DOHH2 (cell line): ENCODE results near the gene ANO8.

Experiments
- H3F3A ChIP-seq: fragments of 200-600 bp; sonication (generic), shearing (Covaris generic); 2 replicates; pipeline ENCODE4 v1.6.0; 2016; ENCODE audit warnings: antibody characterized with exemption, mild to moderate bottlenecking; ENCODE audit not compliant: control insufficient read depth, insufficient read depth
- H3K27ac ChIP-seq: fragments of 200-600 bp; sonication (generic); 2 replicates; pipeline ENCODE4 v1.5.1; 2014; ENCODE audit warnings: low read depth, mild to moderate bottlenecking, low read length, moderate library complexity
- H3K27me3 ChIP-seq: fragments of 200-600 bp; sonication (generic); 2 replicates; pipeline ENCODE4 v1.6.1; 2014; ENCODE audit warnings: mild to moderate bottlenecking, low read length, mixed read lengths; ENCODE audit not compliant: control insufficient read depth
- H3K36me3 ChIP-seq: fragments of 200-600 bp; sonication (generic); 2 replicates; pipeline ENCODE4 v1.6.1; 2014; ENCODE audit warnings: mild to moderate bottlenecking, low read length, moderate library complexity, mixed read lengths; ENCODE audit not compliant: control insufficient read depth
- H3K4me1 ChIP-seq: fragments of 200-600 bp; sonication (generic); 2 replicates; pipeline ENCODE4 v1.6.1; 2014; ENCODE audit warnings: mild to moderate bottlenecking, low read length, mixed read lengths; ENCODE audit not compliant: control insufficient read depth
- H3K4me2 ChIP-seq: fragments of 200-600 bp; sonication (generic); 2 replicates; pipeline ENCODE4 v1.6.0; 2014; ENCODE audit warnings: mild to moderate bottlenecking, low read length, moderate library complexity
- H3K4me3 ChIP-seq: fragments of 200-600 bp; sonication (generic); 2 replicates; pipeline ENCODE4 v1.5.1; 2014; ENCODE audit warnings: mild to moderate bottlenecking, low read length, mixed read lengths
- H3K79me2 ChIP-seq: fragments of 200-600 bp; sonication (generic); 2 replicates; pipeline ENCODE4 v1.6.1; 2014; ENCODE audit warnings: mild to moderate bottlenecking, low read length, mixed read lengths; ENCODE audit not compliant: control insufficient read depth
- H3K9me2 ChIP-seq: fragments of 200-600 bp; sonication (generic); replicated peaks from 2 replicates; pipeline ENCODE4 v1.6.1; 2014; ENCODE audit warnings: mild to moderate bottlenecking, low read length, mixed read lengths; ENCODE audit not compliant: control insufficient read depth
- H3K9me3 ChIP-seq: fragments of 200-600 bp; sonication (generic); 2 replicates; pipeline ENCODE4 v1.6.1; 2014; ENCODE audit warnings: antibody characterized with exemption, low read length, mixed read lengths; ENCODE audit not compliant: control insufficient read depth, insufficient read depth
- H4K20me1 ChIP-seq: fragments of 200-600 bp; sonication (generic); 2 replicates; pipeline ENCODE4 v1.6.0; 2014; ENCODE audit warnings: low read depth, mild to moderate bottlenecking, antibody characterized with exemption, low read length, moderate library complexity; ENCODE audit not compliant: control insufficient read depth, insufficient read depth
- EZH2phosphoT487 ChIP-seq: fragments of 200-600 bp; sonication (generic); IDR thresholded peaks from 2 replicates; pipeline ENCODE4 v1.6.1; 2017; ENCODE audit warnings: borderline replicate concordance, mild to moderate bottlenecking, antibody characterized with exemption, low read length, moderate library complexity, mixed read lengths
- TF ChIP-seq, protein P1 (sequence below): fragments of 200-600 bp; sonication (generic); IDR thresholded peaks from one replicate; pipeline ENCODE4 v1.5.1; 2014; ENCODE audit warnings: antibody characterized with exemption, mild to moderate bottlenecking, low read depth, low read length; ENCODE audit not compliant: poor library complexity, severe bottlenecking

ANO8 gene

GRCh38 chr19:17293605-17294004, 41.0 kb downstream of the ANO8 start:
- peaks cover 12% of the 10 kb centered on the region for H3K79me2 ChIP-seq
- H3K4me1 ChIP-seq = peaks cover 27% of the 10 kb centered on the region
- H3K4me2 ChIP-seq = peak overlapping the region; percentile 100
- H3K9me2 ChIP-seq = no peaks in the 10 kb centered on the region
- TF ChIP-seq EZH2phosphoT487 = no peak
- TF ChIP-seq, protein P1, sequence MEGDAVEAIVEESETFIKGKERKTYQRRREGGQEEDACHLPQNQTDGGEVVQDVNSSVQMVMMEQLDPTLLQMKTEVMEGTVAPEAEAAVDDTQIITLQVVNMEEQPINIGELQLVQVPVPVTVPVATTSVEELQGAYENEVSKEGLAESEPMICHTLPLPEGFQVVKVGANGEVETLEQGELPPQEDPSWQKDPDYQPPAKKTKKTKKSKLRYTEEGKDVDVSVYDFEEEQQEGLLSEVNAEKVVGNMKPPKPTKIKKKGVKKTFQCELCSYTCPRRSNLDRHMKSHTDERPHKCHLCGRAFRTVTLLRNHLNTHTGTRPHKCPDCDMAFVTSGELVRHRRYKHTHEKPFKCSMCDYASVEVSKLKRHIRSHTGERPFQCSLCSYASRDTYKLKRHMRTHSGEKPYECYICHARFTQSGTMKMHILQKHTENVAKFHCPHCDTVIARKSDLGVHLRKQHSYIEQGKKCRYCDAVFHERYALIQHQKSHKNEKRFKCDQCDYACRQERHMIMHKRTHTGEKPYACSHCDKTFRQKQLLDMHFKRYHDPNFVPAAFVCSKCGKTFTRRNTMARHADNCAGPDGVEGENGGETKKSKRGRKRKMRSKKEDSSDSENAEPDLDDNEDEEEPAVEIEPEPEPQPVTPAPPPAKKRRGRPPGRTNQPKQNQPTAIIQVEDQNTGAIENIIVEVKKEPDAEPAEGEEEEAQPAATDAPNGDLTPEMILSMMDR = no peak
- H3K9me3 ChIP-seq = 0 out of 2 replicates have a peak, but pooled peaks cover 2% of the 10 kb centered on the region
- H3K4me3 ChIP-seq = peak overlapping the region; percentile 20; the same call in 1 of the 2 replicates
- no peak overlapping the region for H3K27ac ChIP-seq
- peaks cover 4% of the 10 kb centered on the region for H3K36me3 ChIP-seq
- H3F3A ChIP-seq = 0 out of 2 replicates have a peak, but pooled peaks cover 3% of the 10 kb centered on the region
- 0 out of 2 replicates have a peak, but pooled peaks cover 3% of the 10 kb centered on the region for H4K20me1 ChIP-seq
- H3K27me3 ChIP-seq = no peaks in the 10 kb centered on the region

- H3K27ac ChIP-seq = peak overlapping the region; percentile 63
- H3K9me2 ChIP-seq = no peaks in the 10 kb centered on the region
- H3F3A ChIP-seq = peaks cover 8% of the 10 kb centered on the region; the same call in 1 of the 2 replicates
- H3K9me3 ChIP-seq = no peaks in the 10 kb centered on the region
- peak overlapping the region; percentile 100 for H3K4me2 ChIP-seq
- peaks cover 12% of the 10 kb centered on the region for H3K79me2 ChIP-seq
- H3K4me1 ChIP-seq = peaks cover 27% of the 10 kb centered on the region
- H3K4me3 ChIP-seq = peak overlapping the region; percentile 89
- H3K36me3 ChIP-seq = no peaks in the 10 kb centered on the region
- H3K27me3 ChIP-seq = no peaks in the 10 kb centered on the region
- 0 out of 2 replicates have a peak, but pooled peaks cover 3% of the 10 kb centered on the region for H4K20me1 ChIP-seq
- TF ChIP-seq, protein P1 = peak; percentile 71
- no peak for TF ChIP-seq EZH2phosphoT487
Measured at GRCh38 chr19:17292301-17293074, 42.2 kb downstream of the ANO8 start.

DNA sequence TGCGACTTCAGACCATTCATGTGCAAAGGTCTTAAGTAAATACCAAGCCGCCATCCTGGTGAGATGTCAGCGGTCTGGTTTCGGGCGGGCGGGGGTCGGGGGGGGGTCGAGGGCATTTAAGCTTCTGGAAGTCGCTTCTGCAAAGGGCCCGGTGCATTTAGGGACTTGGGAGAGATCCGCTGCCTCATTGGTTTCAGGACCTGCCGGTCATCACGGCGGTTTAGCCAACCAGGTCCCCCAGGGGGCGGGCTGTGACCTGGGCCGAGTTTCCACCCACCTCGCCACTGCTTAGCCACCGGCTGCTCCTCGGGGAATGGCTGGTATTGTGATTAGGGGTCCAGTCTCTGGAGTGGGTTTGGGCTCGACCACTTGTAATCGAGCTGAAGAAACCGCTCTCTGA, 45.2 kb downstream of the ANO8 start:
- Histone ChIP-seq H3K4me3 (no peak overlapping the region), H3K27me3 (no peaks in the 10 kb centered on the region), H3K36me3 (peaks cover 21% of the 10 kb centered on the region), H3K27ac (no peak overlapping the region), H3K4me2 (no peak overlapping the region; the same call in 1 of the 2 replicates), H3K9me2 (no peaks in the 10 kb centered on the region), H4K20me1 (0 out of 2 replicates have a peak, but pooled peaks cover 3% of the 10 kb centered on the region), H3K4me1 (peaks cover 26% of the 10 kb centered on the region), H3K9me3 (no peaks in the 10 kb centered on the region), H3K79me2 (peaks cover 10% of the 10 kb centered on the region), H3F3A (peaks cover 13% of the 10 kb centered on the region; the same call in 1 of the 2 replicates)
- TF ChIP-seq EZH2phosphoT487 = no peak
- TF ChIP-seq, protein P1 = no peak
